A549 (cell line): ENCODE results near the gene ENKUR. TPM values are rescaled to one million over a fixed set of nuclear protein-coding genes. Genes with fewer than 3 reads are reported as not detected.

ENCODE experiments used
- ATAC-seq, 2 experiments: fragments of 200-7000 bp in 1 of 2; fragments of >200 bp in 1 of 2; cut with Nextera tagmentation in 1 of 2; cut with Tn5 transposase in 1 of 2; 3 replicates each; pipeline versions ENCODE4 v1.8.0 to v1.9.1; 2018 to 2020; ENCODE audit warnings: mild to moderate bottlenecking in 1 of 2, moderate library complexity in 1 of 2
- CTCF ChIA-PET: fragments of 300-600 bp; sonication (Branson Sonifier 250); formaldehyde crosslinking; extraction: SDS; loops from one replicate; lab custom pipeline; 2021; ENCODE audit warnings: antibody characterized with exemption, inconsistent platforms; lab: Yijun Ruan, JAX
- POLR2A ChIA-PET: fragments of 350-600 bp; formaldehyde crosslinking; extraction: SDS; loops from one replicate; lab custom pipeline; 2021; ENCODE audit warnings: antibody characterized with exemption, inconsistent platforms; lab: Yijun Ruan, JAX
- DNase-seq, 2 experiments: peaks; one replicate each; pipeline versions ENCODE4 v3.0.0 to v3.0.0-alpha.2; 2011 to 2016; ENCODE audit warnings: low read depth in 1 of 2, low spot score in 1 of 2
- FAIRE-seq: peaks from 2 replicates; lab custom pipeline; 2011; peaks lifted over from hg19 to GRCh38; lab: Jason Lieb, UNC
- H3K27ac ChIP-seq, 2 experiments: fragments of >200 bp; sonication (Bioruptor Twin); formaldehyde crosslinking; 3 replicates each; pipeline ENCODE4 v1.5.1; 2016 to 2017
- H3K4me1 ChIP-seq: fragments of >200 bp; sonication (Bioruptor Twin); formaldehyde crosslinking; 3 replicates; pipeline ENCODE4 v1.6.1; 2016
- H3K4me2 ChIP-seq: fragments of >200 bp; sonication (Bioruptor Twin); formaldehyde crosslinking; 3 replicates; pipeline ENCODE4 v1.6.1; 2016
- H3K4me3 ChIP-seq: fragments of >200 bp; sonication (Bioruptor Twin); formaldehyde crosslinking; 3 replicates; pipeline ENCODE4 v1.5.1; 2016
- H3K9me3 ChIP-seq: fragments of >200 bp; sonication (Bioruptor Twin); formaldehyde crosslinking; 3 replicates; pipeline ENCODE4 v1.6.1; 2016
- BHLHE40 ChIP-seq: IDR thresholded peaks from 2 replicates; pipeline ENCODE4 v1.6.1; 2012; ENCODE audit warnings: low read depth, low read length, inconsistent platforms
- CEBPB ChIP-seq, 2 experiments: fragments of >200 bp in 1 of 2; sonication (Bioruptor Twin) in 1 of 2; formaldehyde crosslinking in 1 of 2; IDR thresholded peaks; 2 replicates each; pipeline ENCODE4 v1.6.1; 2012 to 2016
- CHD4 ChIP-seq: fragments of 200-600 bp; sonication (generic); IDR thresholded peaks from 2 replicates; pipeline ENCODE4 v1.6.1; 2016; ENCODE audit warnings: antibody characterized with exemption, mild to moderate bottlenecking, borderline replicate concordance
- CTCF ChIP-seq: fragments of >200 bp; sonication (Bioruptor Twin); formaldehyde crosslinking; IDR thresholded peaks from 3 replicates; pipeline ENCODE4 v1.5.1; 2016
- EHMT2 ChIP-seq: fragments of 200-600 bp; sonication (generic); IDR thresholded peaks from 2 replicates; pipeline ENCODE4 v1.6.1; 2016; ENCODE audit warnings: antibody characterized with exemption, low read depth, mild to moderate bottlenecking, moderate library complexity
- ESRRA ChIP-seq: fragments of 150-350 bp; IDR thresholded peaks from 2 replicates; pipeline ENCODE4 v1.6.1; 2014; ENCODE audit warnings: mild to moderate bottlenecking, low read length, borderline replicate concordance
- HEYL ChIP-seq: fragments of 250-450 bp; sonication (Bioruptor Pico); IDR thresholded peaks from 2 replicates; pipeline ENCODE4 v1.8.0; 2021; ENCODE audit warnings: mild to moderate bottlenecking, moderate library complexity
- HOXB13 ChIP-seq: fragments of 250-450 bp; sonication (Bioruptor Pico); IDR thresholded peaks from 2 replicates; pipeline ENCODE4 v1.5.0; 2020; ENCODE audit warnings: low read depth, mild to moderate bottlenecking, moderate library complexity
- JUN ChIP-seq, 2 experiments: fragments of >200 bp; sonication (Bioruptor Twin); formaldehyde crosslinking; IDR thresholded peaks; 2 replicates in 1 of 2; 3 replicates in 1 of 2; pipeline ENCODE4 v1.6.1; 2016 to 2017
- JUNB ChIP-seq: fragments of >200 bp; sonication (Bioruptor Twin); formaldehyde crosslinking; IDR thresholded peaks from 2 replicates; pipeline ENCODE4 v1.6.1; 2016
- KDM5A ChIP-seq: fragments of 200-600 bp; sonication (generic); IDR thresholded peaks from 2 replicates; pipeline ENCODE4 v1.6.1; 2016; ENCODE audit warnings: antibody characterized with exemption, mild to moderate bottlenecking
- MAX ChIP-seq: IDR thresholded peaks from 2 replicates; pipeline ENCODE4 v1.6.1; 2012
- MAZ ChIP-seq: fragments of 150-350 bp; IDR thresholded peaks from 2 replicates; pipeline ENCODE4 v1.6.1; 2014; ENCODE audit warnings: antibody characterized with exemption, low read depth, low read length, borderline replicate concordance
- MYC ChIP-seq: IDR thresholded peaks from 2 replicates; pipeline ENCODE4 v1.6.1; 2012; ENCODE audit warnings: mild to moderate bottlenecking, inconsistent platforms, low read length, improper control_type of control experiment, borderline replicate concordance
- NFE2L2 ChIP-seq: fragments of 150-350 bp; conservative IDR thresholded peaks from 2 replicates; pipeline ENCODE4 v1.6.1; 2014; ENCODE audit warnings: low read length
- NPAS2 ChIP-seq: fragments of 250-450 bp; sonication (Bioruptor Pico); IDR thresholded peaks from 2 replicates; pipeline ENCODE4 v1.8.0; 2022; ENCODE audit warnings: mild to moderate bottlenecking, moderate library complexity, borderline replicate concordance
- PBX3 ChIP-seq: IDR thresholded peaks from 2 replicates; pipeline ENCODE4 v1.6.1; 2012
- PHF8 ChIP-seq: fragments of 200-600 bp; sonication (generic); IDR thresholded peaks from 2 replicates; pipeline ENCODE4 v1.6.1; 2016; ENCODE audit warnings: low read depth, mild to moderate bottlenecking, antibody characterized with exemption, moderate library complexity, borderline replicate concordance
- POLR2AphosphoS2 ChIP-seq: conservative IDR thresholded peaks from 2 replicates; pipeline ENCODE4 v1.6.1; 2012; ENCODE audit warnings: low read length, improper control_type of control experiment, inconsistent platforms
- RFX5 ChIP-seq: fragments of 450-650 bp; IDR thresholded peaks from 2 replicates; pipeline ENCODE4 v1.7.1; 2014; ENCODE audit warnings: antibody characterized with exemption, mild to moderate bottlenecking, moderate library complexity
- SMC3 ChIP-seq: fragments of >200 bp; sonication (Bioruptor Twin); formaldehyde crosslinking; IDR thresholded peaks from 3 replicates; pipeline ENCODE4 v1.6.1; 2018; ENCODE audit warnings: inconsistent platforms
- TP53 ChIP-seq: fragments of 250-450 bp; sonication (Bioruptor Pico); IDR thresholded peaks from 2 replicates; pipeline ENCODE4 v1.5.0; 2021; ENCODE audit warnings: mild to moderate bottlenecking, moderate library complexity
- ZC3H11A ChIP-seq: fragments of 450-650 bp; IDR thresholded peaks from 2 replicates; pipeline ENCODE4 v1.6.1; 2014; ENCODE audit warnings: antibody characterized with exemption, mild to moderate bottlenecking
- ZNF302 ChIP-seq: fragments of 250-450 bp; sonication (Bioruptor Pico); IDR thresholded peaks from 2 replicates; pipeline ENCODE4 v1.9.0; 2021; ENCODE audit warnings: inconsistent platforms, mild to moderate bottlenecking, moderate library complexity
- ZSCAN20 ChIP-seq: fragments of 250-450 bp; sonication (Bioruptor Pico); IDR thresholded peaks from 2 replicates; pipeline ENCODE4 v1.8.0; 2022; ENCODE audit warnings: mild to moderate bottlenecking, moderate library complexity
- WGBS: methylation state at CpG from one replicate; pipeline ENCODE4 v1.1.6; 2017; ENCODE audit errors: missing lambda C conversion rate; 5-methylcytosine and 5-hydroxymethylcytosine counted together
- polyA plus RNA-seq, 4 experiments: library from polyadenylated mRNA; depleted of rRNA in 3 of 4; stranded (reverse); fragments of >200 nt; fragmentation: RNase III in 1 of 4; extraction: RNeasy Plus Mini Kit Qiagen cat#74134 plus additional on column Dnase treatment in 1 of 4; gene quantifications; 2 replicates in 3 of 4; 3 replicates in 1 of 4; pipeline ENCODE4 v1.2.3, GENCODE V29; 2011 to 2017
- TF ChIP-seq, protein P1 (sequence below): fragments of >200 bp; sonication (Bioruptor Twin); formaldehyde crosslinking; IDR thresholded peaks from 3 replicates; pipeline ENCODE4 v1.6.1; 2016
- TF ChIP-seq, protein P2 (sequence below): fragments of >200 bp; sonication (Bioruptor Twin); formaldehyde crosslinking; IDR thresholded peaks from 2 replicates; pipeline ENCODE4 v1.6.1; 2016

The ENKUR gene
- polyA plus RNA-seq, 2 of the 4 experiments (the other 2 are of a cell fraction), result 0.30 to 0.43 TPM

GRCh38 chr10:24984906-24985305 lies 31.1 kb downstream of the ENKUR start:
- H3K4me2 ChIP-seq, result no peak overlapping the region
- POLR2A ChIA-PET, result no interaction called here
- CTCF ChIA-PET, result interaction anchor here (4.2 kb wide), 1 partner anchor 342 kb away, joined by 25 read pairs; no protein-coding TSS in a partner anchor
- H3K27ac ChIP-seq, result no peak overlapping the region
- no peaks in the 10 kb centered on the region for H3K9me3 ChIP-seq
- 43% methylated on average over 3 of the region's 3 CpGs for WGBS
- no peak for FAIRE-seq
- ATAC-seq, result no peak
- TF ChIP-seq MYC (no peak), HOXB13 (CRISPR knock-in tag) (no peak), JUN (IDR thresholded peaks at IDR 0.05) (no peak), NPAS2 (no peak), PHF8 (no peak), EHMT2 (no peak), PBX3 (no peak), ZSCAN20 (CRISPR knock-in tag) (no peak), NFE2L2 (no peak), MAZ (no peak), TP53 (CRISPR knock-in tag) (no peak), SMC3 (no peak)
- TF ChIP-seq, protein P1, sequence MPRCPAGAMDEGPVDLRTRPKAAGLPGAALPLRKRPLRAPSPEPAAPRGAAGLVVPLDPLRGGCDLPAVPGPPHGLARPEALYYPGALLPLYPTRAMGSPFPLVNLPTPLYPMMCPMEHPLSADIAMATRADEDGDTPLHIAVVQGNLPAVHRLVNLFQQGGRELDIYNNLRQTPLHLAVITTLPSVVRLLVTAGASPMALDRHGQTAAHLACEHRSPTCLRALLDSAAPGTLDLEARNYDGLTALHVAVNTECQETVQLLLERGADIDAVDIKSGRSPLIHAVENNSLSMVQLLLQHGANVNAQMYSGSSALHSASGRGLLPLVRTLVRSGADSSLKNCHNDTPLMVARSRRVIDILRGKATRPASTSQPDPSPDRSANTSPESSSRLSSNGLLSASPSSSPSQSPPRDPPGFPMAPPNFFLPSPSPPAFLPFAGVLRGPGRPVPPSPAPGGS, result no peak
- TF ChIP-seq, all 56 proteins: peak for 0
- Histone ChIP-seq H3K4me3 (no peak overlapping the region), H3K4me1 (peaks cover 14% of the 10 kb centered on the region; the same call in 1 of the 3 replicates)
- DNase-seq, result no peak

DNA sequence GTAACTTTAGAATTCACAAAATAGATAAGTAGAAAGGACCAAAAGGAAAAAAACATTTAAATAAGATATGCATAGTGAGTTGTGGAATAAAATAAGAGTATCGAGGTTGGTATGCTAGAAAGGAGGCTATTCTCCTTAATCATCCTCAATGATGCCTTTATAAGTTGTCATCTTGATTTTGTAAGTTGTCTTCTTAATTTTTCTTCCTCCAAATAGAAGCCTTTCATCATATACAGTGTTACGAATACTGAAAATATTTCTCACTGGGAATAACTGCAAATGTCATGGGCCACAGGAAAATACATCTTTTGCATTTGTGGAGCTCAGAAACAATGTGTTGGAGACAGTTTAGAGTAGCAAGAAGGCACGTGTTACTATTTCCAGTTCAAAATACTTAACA lies 32.0 kb downstream of the ENKUR start:
- Histone ChIP-seq H3K4me1 (peaks cover 10% of the 10 kb centered on the region; the same call in 1 of the 3 replicates), H3K9me3 (no peaks in the 10 kb centered on the region), H3K27ac (no peak overlapping the region), H3K4me3 (no peak overlapping the region), H3K4me2 (no peak overlapping the region)
- FAIRE-seq, result no peak
- ChIA-PET CTCF (no interaction called here), POLR2A (no interaction called here)
- ATAC-seq, result no peak
- WGBS, result 81% methylated on average over 3 of the region's 3 CpGs
- no peak for DNase-seq
- no peak for TF ChIP-seq BHLHE40
- TF ChIP-seq CHD4, result no peak
- TF ChIP-seq ZNF302 (CRISPR knock-in tag), result no peak
- TF ChIP-seq ZC3H11A, result no peak
- TF ChIP-seq JUNB, result no peak
- TF ChIP-seq RFX5, result no peak
- TF ChIP-seq, protein P2, sequence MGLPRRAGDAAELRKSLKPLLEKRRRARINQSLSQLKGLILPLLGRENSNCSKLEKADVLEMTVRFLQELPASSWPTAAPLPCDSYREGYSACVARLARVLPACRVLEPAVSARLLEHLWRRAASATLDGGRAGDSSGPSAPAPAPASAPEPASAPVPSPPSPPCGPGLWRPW, result no peak
- no peak for TF ChIP-seq MAX
- no peak for TF ChIP-seq KDM5A
- TF ChIP-seq EHMT2, result no peak
- TF ChIP-seq CEBPB (IDR thresholded peaks at IDR 0.05), result no peak
- no peak for TF ChIP-seq POLR2AphosphoS2
- TF ChIP-seq PHF8, result no peak
- TF ChIP-seq HEYL, result no peak
- TF ChIP-seq ESRRA, result no peak
- no peak for TF ChIP-seq CTCF
